ENCODE results near the gene TP53TG5. TPM values are rescaled to one million over a fixed set of nuclear protein-coding genes. Genes with fewer than 3 reads are reported as not detected.
A peak's percentile ranks its signal among the peaks of the same experiment; 100 is the strongest.

Gene TP53TG5
- total RNA-seq, 4 donors from 2014 or later = not detected

- Histone ChIP-seq H3K9me3 (no peaks in the 10 kb centered on the region), H3K36me3 (peaks cover 0 to 45% (median 5%) of the 10 kb centered on the region in 3 donors), H3K4me1 (peaks cover 7 to 33% (median 11%) of the 10 kb centered on the region in 3 donors), H3K27me3 (no peaks in the 10 kb centered on the region), H3K4me3 (peak within 1 kb of the TSS; percentile 78 to 88 (median 84)), H3K27ac (peak within 1 kb of the TSS; percentile 86 to 95 (median 93))
- intact Hi-C loops (cut with DNase I) = no loop called here
- WGBS, 2 donors = 66 to 80% methylated on average over 16 of the region's 21 CpGs
- no peak for DNase-seq
- TF ChIP-seq POLR2A (IDR thresholded peaks at IDR 0.05) (no peak), CTCF (IDR thresholded peaks at IDR 0.05) (no peak)
Observed at GRCh38 chr20:45407783-45408645, 29.9 kb upstream of the TP53TG5 start, which contains the start of gene DBNDD2. Gene DBNDD2, plus strand, starts transcription at chr20:45408289. Its CDS starts 179 bp downstream, at chr20:45408468.

- Histone ChIP-seq H3K27ac (peak overlapping the region; percentile 86 to 95 (median 93)), H3K4me3 (peak overlapping the region; percentile 78 to 88 (median 84)), H3K36me3 (peaks cover 0 to 40% (median 5%) of the 10 kb centered on the region in 3 donors), H3K9me3 (no peaks in the 10 kb centered on the region), H3K27me3 (no peaks in the 10 kb centered on the region), H3K4me1 (peaks cover 7 to 33% (median 11%) of the 10 kb centered on the region in 3 donors)
- no peak for DNase-seq
- intact Hi-C loops (cut with DNase I) = no loop called here
- WGBS, 2 donors = 15 to 32% methylated on average over 14 to 16 of the region's 30 CpGs
- TF ChIP-seq CTCF (IDR thresholded peaks at IDR 0.05) (no peak), POLR2A (IDR thresholded peaks at IDR 0.05) (peak in 1 of 4 donors; percentile 30)
Observed at GRCh38 chr20:45407067-45407745, 29.1 kb upstream of the TP53TG5 start.

GRCh38 chr20:45406260-45407066 lies 28.3 kb upstream of the TP53TG5 start:
- TF ChIP-seq CTCF (IDR thresholded peaks at IDR 0.05) = no peak
- TF ChIP-seq POLR2A (IDR thresholded peaks at IDR 0.05) = peak in 2 of 4 donors; percentile 30 to 49
- Histone ChIP-seq H3K4me3 (peak overlapping the region; percentile 78 to 88 (median 84)), H3K27ac (peak overlapping the region; percentile 86 to 95 (median 93)), H3K36me3 (peaks cover 0 to 33% (median 5%) of the 10 kb centered on the region in 3 donors), H3K9me3 (no peaks in the 10 kb centered on the region), H3K27me3 (no peaks in the 10 kb centered on the region), H3K4me1 (peaks cover 7 to 33% (median 11%) of the 10 kb centered on the region in 3 donors)
- no peak for DNase-seq
- intact Hi-C loops (cut with DNase I) = no loop called here
- 1% methylated on average over 11 to 42 of the region's 87 CpGs for WGBS, 2 donors

GRCh38 chr20:45405571-45406259 lies 27.6 kb upstream of the TP53TG5 start:
- Histone ChIP-seq H3K4me3 (peak overlapping the region; percentile 78 to 88 (median 84)), H3K27me3 (no peaks in the 10 kb centered on the region), H3K36me3 (peaks cover 0 to 27% (median 5%) of the 10 kb centered on the region in 3 donors), H3K9me3 (peaks cover 0 to 3% (median 2%) of the 10 kb centered on the region in 3 donors), H3K27ac (peak overlapping the region; percentile 86 to 95 (median 93)), H3K4me1 (peaks cover 7 to 33% (median 11%) of the 10 kb centered on the region in 3 donors)
- 6% methylated on average over 8 to 12 of the region's 49 CpGs for WGBS, 2 donors
- TF ChIP-seq CTCF (IDR thresholded peaks at IDR 0.05) (no peak), POLR2A (IDR thresholded peaks at IDR 0.05) (no peak)
- DNase-seq = no peak
- intact Hi-C loops (cut with DNase I) = no loop called here

Data from esophagus squamous epithelium (tissue), 5 donors.